ENCODE data around the gene PDYN.

Gene PDYN

GRCh38 chr20:1933465-1933870 is 60.4 kb downstream of the PDYN start:
- no peak for DNase-seq (ENCODE audit: low spot score)
- no peak for TF ChIP-seq CTCF (IDR thresholded peaks at IDR 0.05; ENCODE audit: extremely low read depth, missing control alignments)

- no peak for DNase-seq (ENCODE audit: low spot score)
- TF ChIP-seq CTCF (IDR thresholded peaks at IDR 0.05; ENCODE audit: extremely low read depth, missing control alignments): no peak
These were observed 60.9 kb downstream of the PDYN start for GRCh38 chr20:1932971-1933370.

- DNase-seq (ENCODE audit: low spot score): no peak
- no peak for TF ChIP-seq CTCF (IDR thresholded peaks at IDR 0.05; ENCODE audit: extremely low read depth, missing control alignments)
These were observed 62.0 kb downstream of the PDYN start for GRCh38 chr20:1931830-1932229.

GRCh38 chr20:1930165-1930564 is 63.7 kb downstream of the PDYN start:
- TF ChIP-seq CTCF (IDR thresholded peaks at IDR 0.05; ENCODE audit: extremely low read depth, missing control alignments): no peak
- no peak for DNase-seq (ENCODE audit: low spot score)

GRCh38 chr20:1929460-1929859 is 64.4 kb downstream of the PDYN start:
- TF ChIP-seq CTCF (IDR thresholded peaks at IDR 0.05; ENCODE audit: extremely low read depth, missing control alignments): no peak
- DNase-seq (ENCODE audit: low spot score): no peak

GRCh38 chr20:1928782-1929181 is 65.1 kb downstream of the PDYN start:
- TF ChIP-seq CTCF (IDR thresholded peaks at IDR 0.05; ENCODE audit: extremely low read depth, missing control alignments): no peak
- DNase-seq (ENCODE audit: low spot score): no peak
